Uterus (tissue), 2 donors: ENCODE data around the gene ACVR1B.

ENCODE experiments used
- POLR2A ChIP-seq, 2 donors: fragments of 450-650 bp; IDR thresholded peaks; one replicate each; pipeline ENCODE4 v1.6.1; 2016; ENCODE audit warnings: antibody characterized with exemption in 2 of 2, mild to moderate bottlenecking in 1 of 2, moderate library complexity in 1 of 2
- TF ChIP-seq, protein P1 (sequence below), 4 experiments: fragments of 200-600 bp in 2 of 4; fragments of 450-650 bp in 2 of 4; sonication (generic) in 2 of 4; IDR thresholded peaks; one replicate each; pipeline ENCODE4 v1.5.1; 2016 to 2019; ENCODE audit warnings: antibody characterized with exemption in 4 of 4, mild to moderate bottlenecking in 2 of 4, moderate library complexity in 1 of 4

DNA sequence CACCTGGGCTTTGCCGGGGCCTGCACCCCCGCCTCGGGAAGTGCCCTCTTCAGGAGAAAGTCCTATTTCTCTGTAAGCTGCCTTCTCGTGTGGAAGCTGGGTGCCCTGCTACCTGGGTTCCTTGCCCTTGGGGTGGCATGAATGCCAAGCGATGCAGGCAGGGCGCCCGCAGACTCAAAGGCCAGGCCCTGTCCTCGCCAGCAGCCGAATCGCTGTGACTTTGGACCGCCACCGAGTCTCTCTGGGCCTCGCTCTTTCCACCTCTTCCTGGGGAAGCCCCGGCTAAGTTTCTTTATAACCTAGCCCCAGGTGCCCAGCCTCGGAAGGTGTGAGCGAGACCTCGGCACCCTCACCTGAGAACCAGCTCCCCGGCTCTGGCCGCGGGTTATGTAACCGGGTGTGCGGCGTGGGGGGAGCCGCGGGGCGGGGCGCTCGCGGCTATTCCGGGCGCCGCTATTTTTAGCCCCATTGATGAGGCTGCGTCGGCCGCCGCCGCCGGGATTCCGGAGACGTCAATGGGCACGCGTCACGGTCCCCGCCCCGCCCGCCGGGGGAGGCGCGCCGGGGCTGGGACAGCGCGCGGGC, 85.2 kb downstream of the ACVR1B start:
- peak; percentile 68 to 74 for TF ChIP-seq POLR2A (IDR thresholded peaks at IDR 0.05)
- TF ChIP-seq, protein P1, sequence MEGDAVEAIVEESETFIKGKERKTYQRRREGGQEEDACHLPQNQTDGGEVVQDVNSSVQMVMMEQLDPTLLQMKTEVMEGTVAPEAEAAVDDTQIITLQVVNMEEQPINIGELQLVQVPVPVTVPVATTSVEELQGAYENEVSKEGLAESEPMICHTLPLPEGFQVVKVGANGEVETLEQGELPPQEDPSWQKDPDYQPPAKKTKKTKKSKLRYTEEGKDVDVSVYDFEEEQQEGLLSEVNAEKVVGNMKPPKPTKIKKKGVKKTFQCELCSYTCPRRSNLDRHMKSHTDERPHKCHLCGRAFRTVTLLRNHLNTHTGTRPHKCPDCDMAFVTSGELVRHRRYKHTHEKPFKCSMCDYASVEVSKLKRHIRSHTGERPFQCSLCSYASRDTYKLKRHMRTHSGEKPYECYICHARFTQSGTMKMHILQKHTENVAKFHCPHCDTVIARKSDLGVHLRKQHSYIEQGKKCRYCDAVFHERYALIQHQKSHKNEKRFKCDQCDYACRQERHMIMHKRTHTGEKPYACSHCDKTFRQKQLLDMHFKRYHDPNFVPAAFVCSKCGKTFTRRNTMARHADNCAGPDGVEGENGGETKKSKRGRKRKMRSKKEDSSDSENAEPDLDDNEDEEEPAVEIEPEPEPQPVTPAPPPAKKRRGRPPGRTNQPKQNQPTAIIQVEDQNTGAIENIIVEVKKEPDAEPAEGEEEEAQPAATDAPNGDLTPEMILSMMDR (IDR thresholded peaks at IDR 0.05), result peak in 2 of 4 experiments; percentile 12 to 25
